ENCODE results near the gene SNRNP40.

- no peak for TF ChIP-seq TAF1 (IDR thresholded peaks at IDR 0.05; ENCODE audit: borderline replicate concordance, insufficient read depth, low read length)
- no peak for TF ChIP-seq POLR2AphosphoS5 (IDR thresholded peaks at IDR 0.05; ENCODE audit: low read depth, low read length)
- TF ChIP-seq SIN3A (IDR thresholded peaks at IDR 0.05; ENCODE audit: borderline replicate concordance, insufficient read depth, low read length) = no peak
Observed at GRCh38 chr1:31224068-31224467, 72.5 kb downstream of the SNRNP40 start.
